ENCODE measurements around the gene ADAM12.

The ADAM12 gene

DNA sequence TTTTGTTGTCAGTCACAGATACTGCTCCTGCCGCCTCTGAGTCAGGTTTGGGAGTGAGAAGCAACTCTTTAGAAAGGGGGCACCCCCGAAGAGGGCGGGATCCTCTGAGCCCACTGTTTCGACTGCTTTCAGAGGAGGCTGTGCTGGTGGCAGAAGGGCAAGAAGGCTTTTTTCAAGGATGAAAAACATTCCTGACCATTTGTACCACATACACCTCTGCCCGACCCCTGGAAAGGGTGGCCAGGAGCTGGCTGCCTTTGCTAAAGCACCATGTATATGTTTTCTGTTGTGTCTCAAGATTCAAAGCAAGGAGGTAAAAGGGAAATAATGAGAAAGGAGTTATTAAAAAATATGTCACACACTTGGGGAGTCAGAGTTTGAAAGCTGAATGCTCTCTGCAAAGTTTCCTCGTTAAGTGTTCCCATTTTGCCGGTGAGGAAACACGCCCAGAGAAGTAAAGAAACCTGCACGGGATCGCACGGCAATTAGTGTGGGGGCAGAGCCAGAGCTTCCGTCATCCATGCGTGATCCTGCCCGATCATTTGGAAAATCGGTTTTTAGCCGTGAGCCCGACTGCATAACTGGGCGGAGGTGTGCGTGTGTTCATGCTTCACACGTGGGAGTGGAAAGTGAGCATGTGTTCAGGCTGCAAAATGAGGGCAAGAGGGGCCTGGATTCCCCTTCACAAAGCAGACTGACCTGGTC, 163.2 kb downstream of the ADAM12 start:
- TF ChIP-seq TAF1 (IDR thresholded peaks at IDR 0.05; ENCODE audit: borderline replicate concordance, low read depth, low read length) (no peak), POLR2AphosphoS5 (IDR thresholded peaks at IDR 0.05; ENCODE audit: low read depth, low read length) (no peak), POLR2A (IDR thresholded peaks at IDR 0.05; ENCODE audit: low read depth, low read length) (no peak)
- no peak for FAIRE-seq

DNA sequence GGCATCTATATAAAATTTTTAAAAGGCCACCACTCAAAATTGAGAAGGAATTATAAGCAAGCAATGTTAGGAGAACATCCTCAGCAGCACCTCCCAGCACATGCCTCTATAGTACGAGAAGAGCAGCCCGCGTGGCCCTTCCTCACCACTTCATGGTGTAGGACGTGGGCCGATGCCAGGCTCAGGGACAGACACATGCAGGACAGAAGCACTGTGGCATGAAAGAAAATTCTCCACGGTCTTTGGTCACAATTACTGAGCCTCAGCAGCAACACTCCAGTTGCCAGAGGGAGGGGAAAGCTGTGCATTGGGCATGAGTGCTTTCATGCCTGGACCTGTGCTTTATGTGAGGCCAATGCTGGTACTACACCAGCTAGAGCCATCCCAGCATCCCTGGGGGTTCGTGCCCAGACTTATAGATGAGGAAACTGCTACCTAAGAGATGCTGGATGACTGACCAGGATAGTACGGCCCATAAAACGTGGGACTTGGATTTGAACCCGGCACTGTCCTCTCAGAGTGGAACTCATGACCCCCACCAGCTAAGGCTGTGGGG, 164.7 kb downstream of the ADAM12 start:
- no peak for FAIRE-seq
- no peak for DNase-seq (ENCODE audit: insufficient read length)
- TF ChIP-seq POLR2A (IDR thresholded peaks at IDR 0.05; ENCODE audit: low read depth, low read length) (no peak), TAF1 (IDR thresholded peaks at IDR 0.05; ENCODE audit: borderline replicate concordance, low read depth, low read length) (no peak), POLR2AphosphoS5 (IDR thresholded peaks at IDR 0.05; ENCODE audit: low read depth, low read length) (no peak)

More for the DNA sequence above, 163.2 kb downstream of the ADAM12 start:
- no peak for DNase-seq (ENCODE audit: insufficient read length)

DNA sequence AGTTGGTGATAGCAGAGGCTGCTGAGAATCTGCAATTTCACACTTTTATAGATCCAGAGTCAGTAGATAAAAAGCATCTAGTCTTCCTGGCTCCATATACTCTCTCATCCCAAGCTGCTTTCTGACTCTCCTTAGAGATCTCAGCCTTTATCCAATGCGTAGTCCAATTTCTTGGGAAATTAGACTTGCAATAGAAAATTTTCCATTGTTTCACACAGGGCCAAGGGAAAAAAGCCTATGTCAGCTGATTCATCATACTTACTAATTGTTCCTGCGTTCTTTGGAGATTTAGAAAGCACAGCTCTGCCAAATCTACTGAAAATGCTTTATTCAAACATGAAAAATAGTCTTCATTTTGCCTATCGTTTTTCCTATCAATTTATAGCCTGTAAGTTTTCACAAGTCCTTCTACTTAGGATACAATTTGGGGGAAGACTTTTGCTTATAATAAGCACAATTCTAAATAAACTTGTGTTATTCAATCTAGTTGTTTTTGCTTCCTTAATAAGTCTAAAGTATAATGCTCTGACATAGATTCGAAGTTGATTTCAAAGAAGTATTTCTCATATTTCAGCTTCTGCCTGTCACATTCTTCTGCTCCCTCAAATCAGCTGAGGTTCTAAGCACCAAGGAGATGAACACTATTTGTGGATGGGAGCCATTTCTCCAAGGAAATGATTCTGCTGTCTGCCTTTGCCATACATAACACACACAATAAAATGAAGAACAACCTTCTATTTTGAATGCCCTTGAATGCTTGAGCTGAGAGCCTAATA, 165.4 kb downstream of the ADAM12 start:
- no peak for FAIRE-seq
- TF ChIP-seq POLR2AphosphoS5 (IDR thresholded peaks at IDR 0.05; ENCODE audit: low read depth, low read length) = no peak
- no peak for TF ChIP-seq TAF1 (IDR thresholded peaks at IDR 0.05; ENCODE audit: borderline replicate concordance, low read depth, low read length)
- no peak for TF ChIP-seq POLR2A (IDR thresholded peaks at IDR 0.05; ENCODE audit: low read depth, low read length)
- no peak for DNase-seq (ENCODE audit: insufficient read length)

DNA sequence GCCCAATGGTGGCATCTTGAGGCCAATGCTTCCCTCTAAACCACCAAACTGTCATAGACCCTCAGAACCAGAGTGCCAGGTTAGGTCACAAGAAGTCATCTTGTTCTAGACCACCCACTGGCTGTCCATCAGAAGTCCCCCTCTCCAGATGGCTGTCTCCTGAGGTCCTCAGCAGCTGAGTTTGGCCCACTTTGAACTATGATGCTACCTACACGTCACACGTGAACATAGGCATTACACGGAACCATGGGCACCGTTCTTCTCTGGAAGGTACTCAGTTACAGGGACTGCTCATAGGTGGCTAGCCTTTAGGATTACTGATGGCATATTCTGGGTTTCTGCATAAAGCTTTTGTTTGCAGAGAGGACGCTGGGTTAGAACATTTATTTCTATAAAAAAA, 166.4 kb downstream of the ADAM12 start:
- FAIRE-seq = no peak

DNA sequence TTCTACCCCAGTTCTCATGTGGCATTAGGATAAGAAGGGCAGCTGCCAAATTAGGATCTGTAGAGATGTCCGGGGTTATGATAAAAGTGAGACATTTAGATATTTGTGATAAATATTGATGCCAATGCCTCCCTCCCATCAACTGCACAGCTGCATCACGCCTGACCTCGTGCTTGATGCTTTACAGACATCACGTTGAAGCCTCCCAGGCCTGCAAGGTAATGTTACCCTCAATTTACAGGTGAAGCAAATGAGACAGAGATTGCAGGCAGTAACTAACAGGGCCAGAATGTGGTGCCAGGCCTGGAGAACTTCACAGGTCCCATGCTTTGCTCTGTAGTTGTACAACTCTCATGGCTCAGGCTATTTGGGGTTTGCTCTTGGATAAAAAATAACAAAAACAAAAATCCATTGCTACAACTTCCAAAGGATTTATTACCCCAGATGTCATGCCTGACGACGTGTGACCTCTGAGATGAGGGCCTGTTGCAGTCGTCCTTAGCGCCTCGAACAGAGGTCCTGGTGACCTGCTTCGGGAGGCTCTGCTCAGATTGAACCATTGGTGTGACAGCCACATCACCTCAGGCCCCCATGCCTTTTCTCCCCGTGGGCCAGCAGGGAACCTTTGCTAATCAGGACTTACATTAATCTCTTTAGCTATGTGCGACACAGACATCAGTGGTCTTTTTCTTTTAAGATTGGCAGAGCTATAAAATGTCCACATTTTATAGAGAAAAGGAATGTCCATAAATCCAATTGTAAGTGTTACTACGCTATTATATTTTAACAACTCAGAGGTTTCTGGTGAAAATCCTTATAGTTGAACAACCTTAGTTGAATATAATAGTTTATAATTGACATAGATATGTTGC, 169.3 kb downstream of the ADAM12 start:
- no peak for DNase-seq (ENCODE audit: insufficient read length)
- no peak for FAIRE-seq

More for the DNA sequence above, 166.4 kb downstream of the ADAM12 start:
- TF ChIP-seq TAF1 (IDR thresholded peaks at IDR 0.05; ENCODE audit: borderline replicate concordance, low read depth, low read length) (no peak), POLR2A (IDR thresholded peaks at IDR 0.05; ENCODE audit: low read depth, low read length) (no peak), POLR2AphosphoS5 (IDR thresholded peaks at IDR 0.05; ENCODE audit: low read depth, low read length) (no peak)
- DNase-seq (ENCODE audit: insufficient read length) = no peak

DNA sequence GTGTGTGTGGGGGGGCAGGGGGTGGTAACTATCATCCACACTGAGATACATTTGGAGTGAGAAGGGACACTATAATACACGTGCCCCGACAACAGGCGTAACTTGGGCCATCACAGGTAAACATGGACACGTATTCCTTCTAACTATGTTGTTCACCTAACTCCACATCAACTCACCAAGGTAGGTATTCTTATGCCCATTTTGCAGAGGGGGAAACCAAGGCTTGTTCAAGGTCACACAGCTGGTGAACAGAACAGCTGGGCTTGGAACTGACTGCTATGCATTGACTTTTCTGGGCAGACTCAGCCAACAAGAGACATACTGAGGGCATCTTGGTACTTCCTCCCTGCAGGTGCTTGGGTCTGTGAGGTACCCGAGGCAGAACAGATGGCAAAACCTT, 170.1 kb downstream of the ADAM12 start:
- no peak for FAIRE-seq
- TF ChIP-seq TAF1 (IDR thresholded peaks at IDR 0.05; ENCODE audit: borderline replicate concordance, low read depth, low read length) (no peak), POLR2A (IDR thresholded peaks at IDR 0.05; ENCODE audit: low read depth, low read length) (no peak), POLR2AphosphoS5 (IDR thresholded peaks at IDR 0.05; ENCODE audit: low read depth, low read length) (no peak)
- no peak for DNase-seq (ENCODE audit: insufficient read length)

More for the DNA sequence above, 169.3 kb downstream of the ADAM12 start:
- TF ChIP-seq TAF1 (IDR thresholded peaks at IDR 0.05; ENCODE audit: borderline replicate concordance, low read depth, low read length) = no peak
- no peak for TF ChIP-seq POLR2A (IDR thresholded peaks at IDR 0.05; ENCODE audit: low read depth, low read length)
- no peak for TF ChIP-seq POLR2AphosphoS5 (IDR thresholded peaks at IDR 0.05; ENCODE audit: low read depth, low read length)

DNA sequence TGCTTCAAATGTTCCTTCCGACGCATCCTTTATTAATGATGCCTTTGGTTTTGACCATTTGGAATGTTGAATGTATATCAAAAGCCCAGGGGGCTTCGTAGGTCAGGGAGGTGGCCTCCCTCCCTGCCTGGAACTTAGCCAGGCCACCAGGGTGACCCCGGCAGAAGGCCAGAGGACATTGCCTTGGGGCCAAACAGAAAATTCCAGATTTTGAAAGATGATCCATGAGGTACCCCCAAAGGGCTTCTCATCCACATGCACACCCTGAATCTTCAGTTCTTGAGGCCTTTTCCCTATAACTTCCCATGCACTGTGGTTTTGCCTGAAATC, 171.7 kb downstream of the ADAM12 start:
- FAIRE-seq = no peak
- TF ChIP-seq TAF1 (IDR thresholded peaks at IDR 0.05; ENCODE audit: borderline replicate concordance, low read depth, low read length) (no peak), POLR2A (IDR thresholded peaks at IDR 0.05; ENCODE audit: low read depth, low read length) (no peak), POLR2AphosphoS5 (IDR thresholded peaks at IDR 0.05; ENCODE audit: low read depth, low read length) (no peak)
- DNase-seq (ENCODE audit: insufficient read length) = no peak

DNA sequence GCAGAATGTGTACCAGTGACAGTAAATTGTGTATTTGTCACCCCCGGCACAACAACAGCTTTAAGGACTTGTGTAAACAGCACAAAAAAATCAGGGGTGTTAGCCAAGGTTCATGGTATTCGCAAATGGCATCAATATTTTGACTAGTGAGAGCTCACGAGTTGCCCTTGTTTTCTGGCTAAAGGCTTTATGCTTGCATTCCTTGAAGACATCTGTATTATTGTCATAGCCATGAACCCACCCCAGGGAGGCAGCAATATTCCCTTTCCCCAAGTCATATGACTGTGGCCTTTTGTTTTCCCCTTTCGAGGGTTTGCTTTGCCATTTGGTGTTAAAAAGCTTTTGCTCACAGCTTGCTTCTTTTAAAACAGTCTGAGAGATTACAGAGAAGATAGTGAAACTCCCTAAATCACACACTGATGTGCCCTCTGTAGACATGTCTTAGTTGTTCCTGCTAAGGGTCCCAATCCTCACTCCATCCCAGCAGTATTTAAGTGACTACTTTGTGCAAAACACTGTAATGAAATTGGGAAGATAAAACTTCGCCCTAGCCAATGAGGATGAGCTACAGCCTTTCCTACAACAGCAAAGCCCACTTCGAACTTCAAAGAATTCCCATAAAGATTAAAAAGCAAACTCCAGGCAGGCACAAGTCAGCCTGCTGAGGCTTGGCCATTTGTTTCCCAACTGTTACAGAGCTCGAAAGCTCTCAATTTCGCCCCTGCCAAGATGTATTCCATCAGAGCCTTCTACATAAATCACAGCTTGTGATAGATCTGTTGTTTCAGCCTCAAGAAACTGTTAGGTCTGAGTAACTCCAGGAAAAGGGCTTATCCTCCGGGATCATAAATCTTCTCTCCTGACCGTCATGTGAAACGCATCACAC, 172.3 kb downstream of the ADAM12 start:
- FAIRE-seq (no peak), DNase-seq (ENCODE audit: insufficient read length) (no peak)
- TF ChIP-seq POLR2A (IDR thresholded peaks at IDR 0.05; ENCODE audit: low read depth, low read length) (no peak), POLR2AphosphoS5 (IDR thresholded peaks at IDR 0.05; ENCODE audit: low read depth, low read length) (no peak), TAF1 (IDR thresholded peaks at IDR 0.05; ENCODE audit: borderline replicate concordance, low read depth, low read length) (no peak)

DNA sequence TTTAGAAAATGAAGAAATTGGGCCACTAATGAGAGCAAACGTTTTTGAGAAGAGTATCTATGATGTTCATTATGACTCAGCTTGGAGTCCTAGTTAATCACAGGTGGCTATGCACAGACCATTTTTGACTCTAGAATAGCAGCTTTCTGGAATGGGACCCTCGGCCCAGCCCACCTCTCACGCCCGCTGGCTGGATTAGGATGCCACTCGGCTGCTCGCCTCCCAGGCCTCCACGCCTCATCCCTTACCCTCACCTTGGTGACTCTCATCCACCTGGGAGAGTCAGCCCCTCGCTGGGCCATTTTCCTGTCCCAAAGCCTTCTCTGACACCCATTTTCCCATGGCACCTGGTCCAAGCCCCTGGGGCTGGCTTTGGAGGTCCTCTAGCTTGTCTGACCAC, 173.6 kb downstream of the ADAM12 start:
- no peak for DNase-seq (ENCODE audit: insufficient read length)
- FAIRE-seq = no peak
- TF ChIP-seq POLR2A (IDR thresholded peaks at IDR 0.05; ENCODE audit: low read depth, low read length) (no peak), TAF1 (IDR thresholded peaks at IDR 0.05; ENCODE audit: borderline replicate concordance, low read depth, low read length) (no peak), POLR2AphosphoS5 (IDR thresholded peaks at IDR 0.05; ENCODE audit: low read depth, low read length) (no peak)

DNA sequence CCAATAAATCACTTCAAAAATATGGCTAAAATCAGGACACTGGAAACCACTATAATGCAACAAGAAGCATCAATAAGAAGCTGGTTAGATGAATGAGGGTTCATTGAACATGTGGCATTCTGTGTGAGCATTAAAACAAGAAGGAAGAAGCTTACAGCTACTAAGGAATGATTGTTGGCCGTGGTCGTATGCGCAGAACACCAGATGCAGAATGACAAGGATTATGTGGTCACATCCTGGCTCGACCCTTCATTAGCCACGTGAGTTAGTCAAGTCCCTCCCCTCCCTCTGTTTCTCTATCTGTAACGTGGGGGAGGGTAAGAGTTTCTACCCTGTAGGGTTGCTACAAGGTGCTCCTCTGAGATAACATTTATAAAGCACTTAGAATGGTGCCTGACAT, 174.3 kb downstream of the ADAM12 start:
- TF ChIP-seq POLR2AphosphoS5 (IDR thresholded peaks at IDR 0.05; ENCODE audit: low read depth, low read length) = no peak
- TF ChIP-seq TAF1 (IDR thresholded peaks at IDR 0.05; ENCODE audit: borderline replicate concordance, low read depth, low read length) = no peak
- TF ChIP-seq POLR2A (IDR thresholded peaks at IDR 0.05; ENCODE audit: low read depth, low read length) = no peak
- no peak for FAIRE-seq
- DNase-seq (ENCODE audit: insufficient read length) = no peak
